ENCODE measurements around the gene FPR1.
"Not testable (repeated sequence)": the region's sequence is repeated elsewhere in the genome, so short reads cannot be mapped to it uniquely, and the experiment has no call there.

GRCh38 chr19:51776561-51776960 is 24.9 kb upstream of the FPR1 start:
- not testable (repeated sequence) for TF ChIP-seq CTCF, POLR2AphosphoS5, POLR2A (IDR thresholded peaks at IDR 0.05)
